Measurements from ENCODE around the gene RB1. TPM values are rescaled to one million over a fixed set of nuclear protein-coding genes. Genes with fewer than 3 reads are reported as not detected.
A peak's percentile ranks its signal among the peaks of the same experiment; 100 is the strongest.

The RB1 gene
- total and polyA plus RNA-seq, 9 of the 15 experiments (the other 6 are each of a cell fraction or from before 2014, with no cell fraction given), result 5.0 to 23.8 (median 17.9) TPM

- TF ChIP-seq NFXL1 (CRISPR knock-in tag; IDR thresholded peaks at IDR 0.05) (no peak), ZNF217 (CRISPR knock-in tag; IDR thresholded peaks at IDR 0.05) (no peak), MNT (conservative IDR thresholded peaks at IDR 0.05) (no peak), MAX (CRISPR knock-in tag; IDR thresholded peaks at IDR 0.05) (peak; percentile 76), NR2C2 (CRISPR knock-in tag; IDR thresholded peaks at IDR 0.05) (no peak), NR2C2 (tag; IDR thresholded peaks at IDR 0.05) (peak; percentile 31; the same call in 1 of the 2 replicates), MGA (IDR thresholded peaks at IDR 0.05) (peak; percentile 96), TGIF2 (CRISPR knock-in tag; IDR thresholded peaks at IDR 0.05) (no peak), NR0B1 (IDR thresholded peaks at IDR 0.05; ENCODE audit: partially characterized antibody) (no peak), THAP7 (CRISPR knock-in tag; IDR thresholded peaks at IDR 0.05) (no peak), RBBP5 (IDR thresholded peaks at IDR 0.05; ENCODE audit: borderline replicate concordance, insufficient read depth, low read length, poor library complexity, severe bottlenecking) (peak; percentile 29)
These were observed 189.0 kb downstream of the RB1 start (continued) for GRCh38 chr13:48492470-48493065.

Data from K562 (cell line).